SKM-1 treated with dmso at 0.1 percent for 144 hours (cell line): ENCODE results near the gene IL16.
"Not testable (repeated sequence)": the region's sequence is repeated elsewhere in the genome, so short reads cannot be mapped to it uniquely, and the experiment has no call there.

Source experiments
- DNase-seq: peaks from one replicate; lab custom pipeline; 2025; ENCODE audit not compliant: unreplicated experiment; lab: John Stamatoyannopoulos, UW

IL16 gene

DNA sequence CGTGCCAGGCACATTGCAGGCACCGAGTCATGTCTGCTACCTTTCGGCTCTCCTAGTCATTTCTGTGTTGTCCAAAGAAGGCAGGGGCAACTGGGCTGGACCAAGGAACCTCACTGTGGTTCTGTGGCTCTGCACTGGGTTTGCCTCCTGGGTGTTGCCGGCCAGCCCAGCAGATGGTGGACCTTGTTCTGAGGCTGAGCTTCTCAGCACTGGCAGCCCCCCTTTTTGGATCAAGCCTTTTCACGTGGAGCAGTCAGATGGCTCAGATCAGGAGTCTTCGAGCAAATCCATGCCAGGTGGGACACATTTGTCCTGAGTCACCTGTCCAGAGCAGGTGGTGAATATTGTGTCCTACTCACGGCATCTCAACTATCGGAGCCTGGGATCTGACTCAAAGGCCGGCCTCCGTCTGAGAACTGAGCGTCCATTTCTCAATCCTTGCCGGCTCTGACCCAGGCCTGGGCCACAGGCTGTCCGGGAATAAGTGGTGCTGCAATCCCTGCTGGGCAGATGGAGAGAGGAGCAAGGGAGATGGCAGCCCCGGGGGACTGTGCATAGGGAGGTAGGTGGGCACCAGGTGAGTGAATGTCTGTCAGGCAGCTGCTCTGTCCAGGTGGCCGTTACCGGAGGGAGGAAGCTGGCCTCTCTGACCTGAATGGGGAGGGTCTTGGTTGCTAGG is at the start of gene IL16:
Gene IL16 (plus strand): TSS at position 304 of the 679 bp plus-strand sequence. CDS start 28,521 bp downstream, outside the sequence.
- no peak for DNase-seq

DNA sequence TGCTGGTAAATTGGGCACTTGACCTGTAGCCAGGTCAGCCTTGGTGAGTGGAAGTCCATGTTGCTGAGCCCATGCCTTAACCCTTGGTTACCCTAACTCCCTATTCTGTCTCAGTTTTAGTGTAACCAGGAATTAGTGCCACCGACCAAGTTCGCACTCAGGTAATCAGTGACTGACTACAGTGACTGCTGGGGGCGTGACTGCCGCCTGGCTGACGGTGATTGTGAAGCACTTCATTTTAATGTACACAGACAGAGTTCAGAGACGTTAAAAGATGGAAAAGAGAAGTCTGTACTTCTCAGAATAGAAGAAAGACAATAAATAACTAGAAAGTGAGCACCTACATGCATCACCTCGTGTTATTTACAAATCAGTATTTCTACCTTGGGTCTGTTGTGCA is 45.3 kb upstream of the IL16 start:
- no peak for DNase-seq

DNA sequence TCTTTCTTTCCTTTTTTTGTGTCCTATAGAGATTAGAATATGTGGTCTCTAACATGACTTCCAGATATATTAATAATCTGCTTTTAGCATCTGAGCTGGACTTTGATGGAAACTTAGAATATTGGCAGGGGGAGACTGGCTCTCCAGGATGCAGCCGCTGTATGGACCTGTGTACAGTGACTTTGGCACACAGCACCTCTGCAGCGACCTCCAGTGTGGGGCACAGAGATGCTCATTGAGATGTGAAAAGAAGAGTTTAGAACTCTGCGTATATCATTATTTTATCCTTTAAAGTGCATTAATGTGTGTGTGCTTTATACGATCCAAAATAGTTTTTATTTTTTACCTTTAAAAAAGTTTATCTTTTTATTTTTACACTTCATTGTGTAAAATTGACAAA is 44.3 kb upstream of the IL16 start:
- DNase-seq: no peak

DNA sequence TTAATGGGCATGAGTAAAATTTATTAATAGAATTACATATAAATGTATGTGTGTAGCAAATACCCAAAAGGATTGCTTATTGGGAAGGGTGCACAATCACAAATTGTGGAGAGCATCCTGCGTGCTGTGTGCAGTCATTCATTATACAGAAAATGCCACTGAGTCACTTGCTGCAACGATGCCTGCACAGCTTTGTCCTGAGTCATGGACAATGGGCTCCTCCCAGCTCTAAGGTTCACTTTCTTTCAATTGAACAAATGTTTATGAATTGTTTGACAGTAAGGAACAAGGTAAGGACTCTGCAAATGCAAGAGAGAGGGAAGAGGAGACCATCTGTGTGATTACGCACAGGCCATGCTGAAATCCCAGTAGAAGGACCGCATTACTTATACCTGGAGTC is 43.9 kb upstream of the IL16 start:
- DNase-seq: no peak

DNA sequence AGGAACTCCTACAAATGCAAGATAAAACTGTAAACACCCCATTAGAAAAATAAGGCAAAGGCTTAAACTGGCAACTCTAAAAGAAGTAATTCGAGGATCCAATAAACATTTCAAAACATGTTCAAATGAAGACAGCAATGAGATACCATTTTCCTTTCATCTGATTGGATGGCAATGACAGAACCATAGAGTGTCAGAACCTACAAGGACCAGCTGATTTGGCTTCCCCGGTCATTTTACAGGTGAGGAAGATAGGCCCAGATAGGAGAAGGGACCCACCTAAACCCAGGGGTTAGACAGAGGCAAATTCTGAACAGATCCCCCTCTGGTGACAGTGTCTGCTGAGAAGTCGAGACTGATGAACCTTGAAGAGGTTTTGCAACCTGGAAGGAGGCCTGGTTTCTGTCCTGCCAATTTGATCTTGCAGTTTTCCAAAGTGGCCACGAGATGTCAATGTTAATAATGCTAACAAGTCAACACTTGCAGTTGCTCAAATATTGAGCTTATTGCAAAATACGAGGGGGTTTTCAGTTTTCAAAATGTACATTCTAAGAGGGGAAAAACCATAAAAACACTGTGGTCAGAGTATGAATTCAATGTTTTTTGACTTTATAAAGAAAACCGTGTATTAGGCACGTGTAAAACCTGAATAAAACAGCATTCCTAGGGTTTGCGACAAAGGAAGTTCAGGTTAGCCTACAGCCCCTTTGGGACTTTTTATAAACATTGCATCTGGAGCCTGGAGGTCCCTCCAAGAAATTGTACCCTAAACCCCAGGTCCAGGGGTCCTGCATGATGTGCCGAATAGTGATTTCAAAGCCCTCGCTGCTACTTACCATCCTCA is 41.1 kb upstream of the IL16 start:
- DNase-seq: peak; percentile 48

DNA sequence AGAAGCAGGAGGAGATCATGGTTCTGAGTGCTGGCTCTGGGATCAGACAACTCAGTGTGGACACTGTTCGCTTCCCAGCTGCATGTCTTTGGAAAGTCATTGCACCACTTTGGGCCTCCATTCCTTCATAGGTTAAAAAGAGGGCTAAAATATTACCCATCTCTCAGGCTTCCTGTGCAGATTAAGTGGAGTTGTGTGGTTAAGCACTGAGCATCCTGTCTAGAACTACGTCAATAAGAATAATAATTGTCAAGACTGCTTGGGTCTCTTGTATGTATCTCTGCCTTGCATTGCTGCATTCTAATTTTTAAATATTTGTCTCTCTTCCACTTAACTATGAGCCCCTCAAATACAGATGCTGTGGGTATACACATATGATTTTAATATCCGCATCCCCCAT is 40.4 kb upstream of the IL16 start:
- no peak for DNase-seq

- no peak for DNase-seq
Observed at GRCh38 chr15:81157195-81157938, 39.3 kb upstream of the IL16 start.

- DNase-seq: no peak
Observed at GRCh38 chr15:81157939-81158223, 38.8 kb upstream of the IL16 start.

- DNase-seq: not testable (repeated sequence)
Observed at GRCh38 chr15:81158561-81158960, 38.1 kb upstream of the IL16 start.

DNA sequence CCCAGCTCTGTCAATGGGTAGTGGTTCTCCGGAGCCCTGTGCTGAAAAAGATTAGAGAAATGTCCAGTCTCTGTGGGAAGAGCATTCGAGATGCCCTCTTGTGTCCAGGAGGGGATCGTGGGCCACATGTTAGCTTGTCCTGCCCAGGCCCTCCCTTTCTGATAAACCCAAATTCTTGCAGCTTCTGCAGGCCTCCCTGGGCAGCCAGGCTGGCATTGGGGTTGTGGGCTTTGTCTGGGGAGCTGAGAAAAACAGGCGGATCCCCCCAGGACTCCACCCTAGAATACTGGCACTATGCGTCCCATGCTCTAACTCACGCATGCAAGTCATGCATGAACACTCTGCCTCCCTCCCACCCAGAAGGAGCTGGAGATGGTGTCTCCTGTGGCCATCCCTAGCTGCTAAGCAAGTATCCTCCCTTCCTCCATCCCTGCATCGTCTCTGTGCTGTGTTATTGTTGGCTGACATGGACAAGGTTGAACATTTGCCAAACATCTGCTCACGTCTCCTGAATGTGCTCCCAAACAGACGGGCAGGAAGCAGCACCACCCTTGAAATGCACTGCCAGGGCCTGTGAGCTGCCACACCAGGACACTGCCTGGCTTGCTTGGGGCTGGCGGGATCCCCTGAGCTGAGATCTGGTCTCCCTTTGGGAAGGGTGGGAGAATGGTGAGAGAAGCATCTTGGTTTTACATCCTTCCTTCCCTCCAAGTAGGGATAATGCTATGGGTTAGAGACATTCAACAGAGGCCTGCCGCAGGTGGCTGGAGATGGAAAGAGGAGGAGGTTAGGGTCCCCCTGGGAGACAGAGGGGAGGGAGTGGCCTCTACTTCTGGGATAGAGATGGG is 36.1 kb upstream of the IL16 start:
- DNase-seq: no peak

GRCh38 chr15:81161160-81161673 is 35.5 kb upstream of the IL16 start:
- DNase-seq: no peak

GRCh38 chr15:81161851-81162250 is 34.8 kb upstream of the IL16 start:
- DNase-seq: no peak

DNA sequence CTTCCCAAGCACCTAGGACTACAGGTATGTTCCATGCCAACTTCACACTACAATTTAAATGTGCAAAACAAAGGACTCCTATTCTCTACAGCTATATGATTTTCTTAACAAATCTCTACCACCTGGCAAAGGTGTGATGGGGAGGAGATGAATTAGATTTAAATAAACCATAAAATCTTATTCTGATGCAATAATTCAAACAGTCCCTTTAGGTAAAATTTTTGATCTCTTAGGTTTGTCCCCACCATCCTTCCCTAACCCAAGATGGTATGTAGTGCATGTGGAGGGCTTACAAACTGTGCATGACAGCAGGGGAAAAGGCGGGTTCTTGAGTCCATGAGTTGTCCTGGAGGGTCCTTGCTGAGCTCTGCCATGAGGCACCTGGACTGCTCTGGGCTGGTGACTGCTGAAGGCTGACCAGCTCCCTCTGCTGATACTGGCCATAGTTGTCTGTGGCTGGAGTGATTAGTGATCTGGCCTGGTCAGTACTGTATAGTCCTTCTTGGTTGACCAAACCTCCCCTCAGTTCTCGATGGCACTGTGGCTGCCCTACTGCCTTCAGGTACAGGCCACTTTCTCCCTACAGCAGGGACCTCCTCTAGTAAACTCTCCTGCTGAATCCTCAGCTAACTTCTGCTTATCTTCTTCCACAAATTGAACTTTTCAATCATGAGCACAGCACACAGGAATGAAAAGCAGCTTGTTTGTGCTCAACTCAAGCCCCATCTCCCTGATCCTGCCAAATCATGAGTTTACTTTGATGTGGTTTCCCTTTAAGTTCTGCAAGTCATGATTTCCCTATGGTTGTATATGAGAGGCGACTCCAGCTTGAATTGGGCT is 32.5 kb upstream of the IL16 start:
- no peak for DNase-seq

DNA sequence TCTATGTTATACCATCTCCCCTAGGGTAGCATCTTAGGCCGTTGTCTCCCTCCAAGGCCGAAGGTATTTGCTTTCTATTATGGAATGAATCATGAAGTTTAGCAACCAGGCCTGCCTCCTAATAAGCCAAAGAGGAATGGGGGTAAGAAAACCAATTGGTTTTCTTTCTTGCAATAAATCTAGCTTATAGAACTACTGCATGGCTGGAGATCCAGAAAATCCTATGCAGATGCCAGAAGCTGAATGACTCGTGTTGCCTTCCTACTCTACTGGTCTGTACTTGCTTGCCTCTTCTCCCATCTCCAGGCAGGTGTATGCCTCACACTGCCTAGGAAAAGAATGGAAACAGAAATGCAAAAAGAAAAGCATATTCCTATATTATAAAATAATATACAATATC is 31.1 kb upstream of the IL16 start:
- DNase-seq: no peak

GRCh38 chr15:81166636-81167305 is 29.9 kb upstream of the IL16 start:
- DNase-seq: no peak

- DNase-seq: no peak
Observed at GRCh38 chr15:81168131-81168526, 28.6 kb upstream of the IL16 start.

DNA sequence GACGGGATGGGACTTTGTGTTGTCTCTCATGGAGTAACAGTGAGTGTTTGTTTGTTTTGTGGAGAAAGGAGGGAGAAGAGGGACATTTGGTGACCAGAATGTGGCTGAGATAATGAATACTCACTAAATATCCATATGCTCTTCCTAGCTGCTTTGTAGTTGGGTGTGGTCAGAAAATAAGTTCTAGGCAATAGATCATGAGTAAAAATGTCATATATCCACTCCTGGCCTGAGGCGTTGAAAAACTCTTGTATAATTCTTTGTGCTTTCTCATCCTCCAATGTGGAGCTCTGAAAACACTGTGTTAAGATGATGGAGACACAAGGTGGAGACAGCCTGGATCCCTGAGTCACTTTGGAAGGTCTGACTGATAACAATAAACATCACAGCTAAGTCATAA is 28.0 kb upstream of the IL16 start:
- DNase-seq: no peak

DNA sequence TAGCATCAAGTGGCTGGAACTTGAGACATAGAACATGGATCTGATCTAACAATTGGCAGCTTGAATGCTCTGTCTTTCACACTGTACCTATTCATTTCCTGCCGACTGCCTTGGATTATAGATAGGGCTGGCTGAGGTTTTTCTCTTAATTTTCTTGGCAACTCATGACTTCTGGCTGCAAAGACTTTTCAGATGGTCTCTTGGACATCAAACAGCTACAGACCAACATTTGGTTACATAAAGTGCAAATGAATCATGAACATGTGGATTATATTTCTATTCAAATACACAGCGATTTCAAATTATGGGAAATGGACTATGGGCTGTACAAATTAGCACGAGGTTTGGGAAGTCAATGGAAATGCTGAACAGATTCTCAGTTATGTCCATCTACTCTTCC is 26.2 kb upstream of the IL16 start:
- DNase-seq: no peak

GRCh38 chr15:81171286-81171685 is 25.4 kb upstream of the IL16 start:
- DNase-seq: no peak
